SK-N-SH (cell line): ENCODE measurements around the gene C9orf50. TPM values are rescaled to one million over a fixed set of nuclear protein-coding genes. Genes with fewer than 3 reads are reported as not detected.

ENCODE experiments used
- CTCF ChIA-PET: fragments of 300-600, 350-600 bp; formaldehyde crosslinking; extraction: SDS; loops from one replicate; lab custom pipeline; 2021; lab: Yijun Ruan, JAX
- POLR2A ChIA-PET: fragments of 350-600 bp; sonication (Branson Sonifier 250); formaldehyde crosslinking; extraction: SDS; loops from one replicate; lab custom pipeline; 2020; ENCODE audit warnings: antibody characterized with exemption, inconsistent platforms; lab: Yijun Ruan, JAX
- DNase-seq: peaks from one replicate; pipeline ENCODE4 v3.0.0; 2012
- H2AFZ ChIP-seq: fragments of 200-600 bp; sonication (generic); 2 replicates; pipeline ENCODE4 v1.8.1; 2016; ENCODE audit warnings: antibody characterized with exemption, mild to moderate bottlenecking, low read depth
- H3F3A ChIP-seq: fragments of 200-600 bp; sonication (generic); replicated peaks from 2 replicates; pipeline ENCODE3; 2016; ENCODE audit warnings: antibody characterized with exemption, mild to moderate bottlenecking; ENCODE audit not compliant: insufficient read depth
- H3K27ac ChIP-seq, 2 experiments: fragments of 200-500 bp in 1 of 2; fragments of 200-600 bp in 1 of 2; sonication (Bioruptor generic) in 1 of 2; sonication (generic), shearing (Covaris generic) in 1 of 2; 2 replicates each; pipeline versions ENCODE4 v1.5.1 to v1.6.1; 2014 to 2016; ENCODE audit warnings: low read depth in 2 of 2, inconsistent platforms in 1 of 2, low read length in 1 of 2, mild to moderate bottlenecking in 1 of 2, mixed read lengths in 1 of 2
- H3K27me3 ChIP-seq: fragments of 200-600 bp; sonication (generic), shearing (Covaris generic); 2 replicates; pipeline ENCODE4 v1.6.1; 2016; ENCODE audit warnings: mixed run types; ENCODE audit not compliant: insufficient read depth
- H3K36me3 ChIP-seq, 2 experiments: fragments of 200-500 bp in 1 of 2; fragments of 200-600 bp in 1 of 2; sonication (Bioruptor generic) in 1 of 2; sonication (generic) in 1 of 2; replicated peaks in 1 of 2; 2 replicates each; pipeline versions ENCODE3 to v1.5.1; 2014 to 2016; ENCODE audit warnings: low read length in 1 of 2, mild to moderate bottlenecking in 1 of 2; ENCODE audit not compliant: insufficient read depth in 2 of 2, control insufficient read depth in 1 of 2
- H3K4me1 ChIP-seq, 2 experiments: fragments of 200-500 bp in 1 of 2; fragments of 200-600 bp in 1 of 2; sonication (Bioruptor generic) in 1 of 2; sonication (generic), shearing (Covaris generic) in 1 of 2; 2 replicates each; pipeline versions ENCODE4 v1.5.1 to v1.6.1; 2014 to 2016; ENCODE audit warnings: low read depth in 1 of 2, low read length in 1 of 2, mixed run types in 1 of 2; ENCODE audit not compliant: insufficient read depth in 2 of 2, control insufficient read depth in 1 of 2
- H3K4me2 ChIP-seq: fragments of 200-600 bp; sonication (generic), shearing (Covaris generic); 2 replicates; pipeline ENCODE4 v1.6.1; 2017; ENCODE audit warnings: mixed run types
- H3K4me3 ChIP-seq, 2 experiments: fragments of 200-500 bp in 1 of 2; fragments of 200-600 bp in 1 of 2; sonication (Bioruptor generic) in 1 of 2; sonication (generic), shearing (Covaris generic) in 1 of 2; 2 replicates each; pipeline versions ENCODE4 v1.5.1 to v1.8.1; 2014 to 2016; ENCODE audit warnings: low read depth in 2 of 2, inconsistent platforms in 1 of 2, low read length in 1 of 2, mild to moderate bottlenecking in 1 of 2, mixed read lengths in 1 of 2, moderate library complexity in 1 of 2
- H3K79me2 ChIP-seq: fragments of 200-600 bp; sonication (generic); 2 replicates; pipeline ENCODE4 v1.8.1; 2017; ENCODE audit warnings: mild to moderate bottlenecking; ENCODE audit not compliant: insufficient read depth
- H3K9ac ChIP-seq: fragments of 200-600 bp; sonication (generic); 2 replicates; pipeline ENCODE4 v1.6.1; 2017; ENCODE audit warnings: mixed run types
- H3K9me2 ChIP-seq: fragments of 200-600 bp; sonication (generic); 2 replicates; pipeline ENCODE4 v1.6.1; 2017; ENCODE audit warnings: mixed run types
- H3K9me3 ChIP-seq: fragments of 200-600 bp; sonication (generic); 2 replicates; pipeline ENCODE4 v1.6.1; 2017; ENCODE audit warnings: mixed run types, mild to moderate bottlenecking, moderate library complexity
- H4K20me1 ChIP-seq: fragments of 200-600 bp; sonication (generic); 2 replicates; pipeline ENCODE4 v1.6.1; 2017; ENCODE audit warnings: mild to moderate bottlenecking, mixed run types; ENCODE audit not compliant: insufficient read depth
- CTCF ChIP-seq: fragments of 200-600 bp; sonication (generic); IDR thresholded peaks from 2 replicates; pipeline ENCODE4 v1.6.1; 2017; ENCODE audit warnings: antibody characterized with exemption, mild to moderate bottlenecking, moderate library complexity
- EP300 ChIP-seq, 2 experiments: IDR thresholded peaks; 2 replicates each; pipeline versions ENCODE4 v1.4.0 to v1.6.1; 2012; ENCODE audit warnings: borderline replicate concordance in 1 of 2, low read depth in 1 of 2, low read length in 1 of 2
- FOXJ3 ChIP-seq: sonication (generic); formaldehyde crosslinking; IDR thresholded peaks from 2 replicates; pipeline ENCODE4 v1.5.1; 2020; ENCODE audit warnings: mild to moderate bottlenecking, missing genetic modification reagents
- GABPA ChIP-seq: IDR thresholded peaks from 2 replicates; pipeline ENCODE4 v1.4.0; 2012; ENCODE audit warnings: low read depth, mild to moderate bottlenecking
- GATA2 ChIP-seq: sonication (generic); formaldehyde crosslinking; IDR thresholded peaks from 2 replicates; pipeline ENCODE4 v1.5.0; 2020; ENCODE audit warnings: mild to moderate bottlenecking, missing genetic modification reagents
- IRF3 ChIP-seq: fragments of 150-350 bp; IDR thresholded peaks from 2 replicates; pipeline ENCODE4 v1.6.1; 2016; ENCODE audit warnings: mild to moderate bottlenecking, low read depth, low read length
- NFIC ChIP-seq: IDR thresholded peaks from 2 replicates; pipeline ENCODE4 v1.4.0; 2012; ENCODE audit warnings: borderline replicate concordance
- RAD21 ChIP-seq: IDR thresholded peaks from 2 replicates; pipeline ENCODE4 v1.6.1; 2012; ENCODE audit warnings: mild to moderate bottlenecking, low read length
- RFX5 ChIP-seq: IDR thresholded peaks from 2 replicates; pipeline ENCODE4 v1.6.1; 2012; ENCODE audit warnings: mild to moderate bottlenecking, improper control_type of control experiment, low read length
- RXRA ChIP-seq: IDR thresholded peaks from 2 replicates; pipeline ENCODE4 v1.4.0; 2012; ENCODE audit warnings: low read depth, mild to moderate bottlenecking, borderline replicate concordance
- TAF1 ChIP-seq: IDR thresholded peaks from 2 replicates; pipeline ENCODE4 v1.6.1; 2012; ENCODE audit warnings: low read depth, mild to moderate bottlenecking, low read length, moderate library complexity, borderline replicate concordance
- TCF12 ChIP-seq: IDR thresholded peaks from 2 replicates; pipeline ENCODE4 v1.4.0; 2012
- USF2 ChIP-seq: fragments of 150-350 bp; IDR thresholded peaks from 2 replicates; pipeline ENCODE4 v1.6.1; 2017; ENCODE audit warnings: antibody characterized with exemption, low read length, low read depth, borderline replicate concordance
- ZBTB33 ChIP-seq: IDR thresholded peaks from 2 replicates; pipeline ENCODE4 v1.4.0; 2012; ENCODE audit warnings: low read depth, borderline replicate concordance
- WGBS: methylation state at CpG from one replicate; pipeline ENCODE4 v1.1.6; 2017; ENCODE audit warnings: low lambda C conversion rate; 5-methylcytosine and 5-hydroxymethylcytosine counted together
- polyA plus RNA-seq, 3 experiments: library from polyadenylated mRNA; depleted of rRNA; stranded (reverse); fragments of >200 nt; gene quantifications; 2 replicates each; pipeline ENCODE4 v1.2.3, GENCODE V29; 2012

C9orf50 gene
- polyA plus RNA-seq, 1 of the 3 experiments (the other 2 are of a cell fraction): 0.30 TPM

GRCh38 chr9:129643706-129644105 lies 22.8 kb upstream of the C9orf50 start:
- H3K4me1 ChIP-seq: peaks cover 18 to 35% of the 10 kb centered on the region in 2 experiments
- ChIA-PET CTCF (interaction anchor here (0.6 to 7.9 kb wide), 10 partner anchors 18 to 146 kb away, joined by 4 to 81 read pairs (median 14); partner anchors contain the start of gene NTMT1), POLR2A (no interaction called here)
- H3K4me3 ChIP-seq: no peak overlapping the region
- peaks cover 26% of the 10 kb centered on the region for H4K20me1 ChIP-seq
- H3K27ac ChIP-seq: no peak overlapping the region
- WGBS: 83% methylated on average over 4 of the region's 10 CpGs
- peaks cover 16% of the 10 kb centered on the region for H3F3A ChIP-seq
- no peaks in the 10 kb centered on the region for H3K27me3 ChIP-seq
- no peaks in the 10 kb centered on the region for H3K9me3 ChIP-seq
- H2AFZ ChIP-seq: no peak overlapping the region
- no peak overlapping the region for H3K9ac ChIP-seq
- H3K79me2 ChIP-seq: peaks cover 32% of the 10 kb centered on the region
- TF ChIP-seq IRF3: no peak
- TF ChIP-seq GABPA: no peak
- no peak for TF ChIP-seq RFX5
- no peak for TF ChIP-seq TAF1
- TF ChIP-seq NFIC: no peak
- TF ChIP-seq CTCF: no peak
- TF ChIP-seq FOXJ3 (CRISPR knock-in tag): no peak
- H3K9me2 ChIP-seq: no peaks in the 10 kb centered on the region
- DNase-seq: no peak
- peaks cover 4 to 8% of the 10 kb centered on the region in 2 experiments for H3K36me3 ChIP-seq
- H3K4me2 ChIP-seq: no peak overlapping the region

- H2AFZ ChIP-seq: peak within 1 kb of the TSS; percentile 95
- H3K4me3 ChIP-seq: peak within 1 kb of the TSS; percentile 99 to 100
- peaks cover 18% of the 10 kb centered on the region for H3F3A ChIP-seq
- peaks cover 7 to 26% of the 10 kb centered on the region in 2 experiments for H3K36me3 ChIP-seq
- H3K79me2 ChIP-seq: peaks cover 39% of the 10 kb centered on the region
- CTCF ChIA-PET: interaction anchor here (0.5 to 7.9 kb wide), 50 partner anchors 8 to 661 kb away, joined by 3 to 81 read pairs (median 4); partner anchors contain the start of genes C9orf50, NTMT1 and PTGES
- peak within 1 kb of the TSS; percentile 64 to 92 for H3K27ac ChIP-seq
- H3K27me3 ChIP-seq: no peaks in the 10 kb centered on the region
- no peaks in the 10 kb centered on the region for H3K9me3 ChIP-seq
- H3K4me2 ChIP-seq: peak within 1 kb of the TSS; percentile 98
- 1% methylated on average over 27 of the region's 93 CpGs for WGBS
- H3K4me1 ChIP-seq: peaks cover 18 to 31% of the 10 kb centered on the region in 2 experiments
- H3K9ac ChIP-seq: peak within 1 kb of the TSS; percentile 85
- POLR2A ChIA-PET: interaction anchor here (0.6 to 1.5 kb wide), 3 partner anchors 18 to 147 kb away, joined by 3 to 6 read pairs (median 4); no protein-coding TSS in a partner anchor
- H3K9me2 ChIP-seq: no peaks in the 10 kb centered on the region
- peak; percentile 99 for DNase-seq
- H4K20me1 ChIP-seq: peaks cover 26% of the 10 kb centered on the region
- peak; percentile 87 for TF ChIP-seq CTCF
- no peak for TF ChIP-seq USF2
- no peak for TF ChIP-seq GATA2
- TF ChIP-seq EP300 (IDR thresholded peaks at IDR 0.05; ENCODE audit: borderline replicate concordance in 1 of 2, low read depth in 1 of 2, low read length in 1 of 2): no peak; a peak in 1 of 4 replicates
- TF ChIP-seq ZBTB33: no peak
- TF ChIP-seq RAD21: peak; percentile 94
- no peak for TF ChIP-seq RFX5
- TF ChIP-seq RXRA: no peak
- TF ChIP-seq IRF3: no peak
- peak; percentile 38; the same call in 1 of the 2 replicates for TF ChIP-seq TCF12
Observed at GRCh38 chr9:129641750-129642585, 21.1 kb upstream of the C9orf50 start, which contains the start of gene ASB6. Gene ASB6, minus strand, starts transcription at chr9:129642151. Its CDS starts 152 bp downstream, at chr9:129641999.
